Peyer's patch (tissue), 4 donors: Measurements from ENCODE around the gene RPS6KA4. TPM values are rescaled to one million over a fixed set of nuclear protein-coding genes. Genes with fewer than 3 reads are reported as not detected.
"Not testable (repeated sequence)": the region's sequence is repeated elsewhere in the genome, so short reads cannot be mapped to it uniquely, and the experiment has no call there.

Experiments
- DNase-seq, 3 donors: peaks; one replicate each; pipeline ENCODE4 v3.0.0-alpha.2; 2017 to 2019
- H3K27ac ChIP-seq, 4 donors: fragments of 200-600 bp; sonication (generic); one replicate each; pipeline ENCODE4 v1.5.1; 2016 to 2019
- H3K27me3 ChIP-seq, 2 donors: fragments of 200-600 bp; sonication (generic); one replicate each; pipeline ENCODE4 v1.5.1; 2019
- H3K36me3 ChIP-seq, 3 donors: fragments of 200-600 bp; sonication (generic); one replicate each; pipeline ENCODE4 v1.5.1; 2016 to 2019
- H3K4me1 ChIP-seq, 4 donors: fragments of 200-600 bp; sonication (generic); one replicate each; pipeline ENCODE4 v1.5.1; 2016 to 2019
- H3K4me3 ChIP-seq, 4 donors: fragments of 200-600 bp; sonication (generic); 1 replicate in 3 of 4; 2 replicates in 1 of 4; pipeline ENCODE4 v1.5.1; 2016 to 2019; ENCODE audit warnings: mild to moderate bottlenecking in 1 of 4
- H3K9me3 ChIP-seq, 4 donors: fragments of 200-600 bp; sonication (generic); one replicate each; pipeline ENCODE4 v1.5.1; 2016 to 2019; ENCODE audit warnings: mild to moderate bottlenecking in 1 of 4
- CTCF ChIP-seq, 6 experiments: fragments of 450-650 bp in 4 of 6; fragments of 200-600 bp in 2 of 6; sonication (generic) in 1 of 6; IDR thresholded peaks; one replicate each; pipeline ENCODE4 v1.5.1; 2017 to 2019; ENCODE audit warnings: antibody characterized with exemption in 6 of 6, mild to moderate bottlenecking in 3 of 6, moderate library complexity in 1 of 6
- POLR2A ChIP-seq, 2 donors: fragments of 450-650 bp; IDR thresholded peaks; one replicate each; pipeline ENCODE4 v1.5.1; 2017; ENCODE audit warnings: antibody characterized with exemption in 2 of 2, mild to moderate bottlenecking in 2 of 2, moderate library complexity in 2 of 2
- total RNA-seq, 4 donors: library from RNA; depleted of rRNA; stranded (reverse); fragments of >200 nt; gene quantifications; one replicate each; pipeline ENCODE4 v1.1.0, GENCODE V29; 2016

Gene RPS6KA4
- total RNA-seq, 4 donors from 2014 or later, result 27.8 to 95.7 (median 40.1) TPM

GRCh38 chr11:64413417-64413816 lies 54.5 kb downstream of the RPS6KA4 start:
- no peak for DNase-seq
- H3K4me1 ChIP-seq, result peaks cover 0 to 12% (median 0%) of the 10 kb centered on the region in 4 donors

DNA sequence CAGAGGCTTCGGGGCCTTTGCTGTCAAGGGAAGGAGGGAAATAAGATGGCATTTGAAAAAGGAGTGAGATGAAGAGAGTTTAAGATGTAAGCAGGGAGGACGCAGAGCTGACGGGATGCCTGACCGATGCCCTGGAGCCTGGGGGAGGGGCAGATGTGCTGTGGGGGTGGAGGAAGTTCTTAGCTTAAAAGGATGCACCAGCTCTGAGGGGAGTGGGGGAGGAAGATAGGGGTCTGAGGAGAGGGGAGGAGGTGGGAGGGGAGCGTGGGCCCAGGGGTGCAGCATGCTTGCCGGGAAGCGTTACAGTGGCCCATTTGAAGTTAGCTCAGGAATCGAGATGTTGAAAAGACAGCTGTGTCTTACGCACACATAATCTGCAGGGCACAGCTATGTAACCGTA lies 56.3 kb downstream of the RPS6KA4 start:
- no peak overlapping the region for H3K27ac ChIP-seq
- H3K4me1 ChIP-seq, result peaks cover 0 to 1% (median 0%) of the 10 kb centered on the region in 4 donors
- no peak for TF ChIP-seq CTCF (IDR thresholded peaks at IDR 0.05)
- no peak for TF ChIP-seq POLR2A (IDR thresholded peaks at IDR 0.05)
- H3K27me3 ChIP-seq, result no peaks in the 10 kb centered on the region
- H3K36me3 ChIP-seq, result no peaks in the 10 kb centered on the region
- peaks cover 0 to 8% (median 0%) of the 10 kb centered on the region in 4 donors for H3K9me3 ChIP-seq
- DNase-seq, result no peak
- H3K4me3 ChIP-seq, result no peak overlapping the region

More at GRCh38 chr11:64413417-64413816, 54.5 kb downstream of the RPS6KA4 start:
- no peaks in the 10 kb centered on the region for H3K36me3 ChIP-seq
- TF ChIP-seq POLR2A (IDR thresholded peaks at IDR 0.05) (no peak), CTCF (IDR thresholded peaks at IDR 0.05) (no peak)
- H3K27me3 ChIP-seq, result no peaks in the 10 kb centered on the region
- H3K27ac ChIP-seq, result no peak overlapping the region
- peaks cover 0 to 8% (median 0%) of the 10 kb centered on the region in 4 donors for H3K9me3 ChIP-seq
- no peak overlapping the region for H3K4me3 ChIP-seq

GRCh38 chr11:64415996-64416728 lies 57.2 kb downstream of the RPS6KA4 start:
- Histone ChIP-seq H3K27me3 (no peaks in the 10 kb centered on the region), H3K27ac (no peak overlapping the region), H3K36me3 (no peaks in the 10 kb centered on the region), H3K4me1 (no peaks in the 10 kb centered on the region), H3K9me3 (peaks cover 0 to 8% (median 0%) of the 10 kb centered on the region in 4 donors), H3K4me3 (no peak overlapping the region)
- DNase-seq, result no peak
- no peak for TF ChIP-seq CTCF (IDR thresholded peaks at IDR 0.05)
- TF ChIP-seq POLR2A (IDR thresholded peaks at IDR 0.05), result no peak

DNA sequence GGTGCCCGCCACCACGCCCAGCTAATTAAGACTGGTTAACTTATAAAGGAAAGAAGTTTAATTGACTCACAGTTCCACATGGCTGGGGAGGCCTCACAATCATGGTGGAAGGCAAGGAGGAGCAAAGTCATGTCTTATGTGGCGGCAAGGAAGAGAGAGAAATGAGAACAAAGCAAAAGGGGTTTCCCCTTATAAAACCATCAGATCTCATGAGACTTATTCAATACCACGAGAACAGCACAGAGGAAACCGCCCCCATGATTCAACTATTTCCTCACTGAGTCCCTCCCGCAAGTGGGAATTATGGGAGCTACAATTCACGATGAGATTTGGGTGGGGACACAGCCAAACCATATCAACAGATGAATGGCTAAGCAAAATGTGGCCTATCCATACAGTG lies 59.3 kb downstream of the RPS6KA4 start:
- not testable (repeated sequence) for H3K4me1 ChIP-seq, H3K4me3 ChIP-seq, H3K9me3 ChIP-seq, H3K27ac ChIP-seq, H3K27me3 ChIP-seq, DNase-seq, H3K36me3 ChIP-seq

GRCh38 chr11:64419257-64419790 lies 60.4 kb downstream of the RPS6KA4 start:
- Histone ChIP-seq H3K4me1 (no peaks in the 10 kb centered on the region), H3K27me3 (no peaks in the 10 kb centered on the region), H3K4me3 (no peak overlapping the region), H3K9me3 (peaks cover 0 to 8% (median 0%) of the 10 kb centered on the region in 4 donors), H3K27ac (no peak overlapping the region), H3K36me3 (no peaks in the 10 kb centered on the region)
- TF ChIP-seq CTCF (IDR thresholded peaks at IDR 0.05) (no peak), POLR2A (IDR thresholded peaks at IDR 0.05) (no peak)
- no peak for DNase-seq

- TF ChIP-seq CTCF (IDR thresholded peaks at IDR 0.05) (no peak), POLR2A (IDR thresholded peaks at IDR 0.05) (no peak)
- no peaks in the 10 kb centered on the region for H3K36me3 ChIP-seq
- no peaks in the 10 kb centered on the region for H3K27me3 ChIP-seq
- DNase-seq, result no peak
- peaks cover 0 to 8% (median 0%) of the 10 kb centered on the region in 4 donors for H3K9me3 ChIP-seq
- H3K4me1 ChIP-seq, result no peaks in the 10 kb centered on the region
- H3K27ac ChIP-seq, result no peak overlapping the region
- H3K4me3 ChIP-seq, result no peak overlapping the region
These were observed 61.0 kb downstream of the RPS6KA4 start for GRCh38 chr11:64419818-64420485.
